Skin epidermis (tissue), 12 donors: ENCODE data around the gene TMEM92.

Experiments
- H3K27ac ChIP-seq, 21 experiments: fragments of 200-600 bp; sonication (generic) in 11 of 21; one replicate each; pipeline ENCODE4 v1.5.0; 2020; ENCODE audit warnings: mild to moderate bottlenecking in 3 of 21, inconsistent platforms in 2 of 21, moderate library complexity in 2 of 21
- H3K4me3 ChIP-seq, 7 experiments: fragments of 200-600 bp; sonication (generic) in 2 of 7; one replicate each; pipeline ENCODE4 v1.5.0; 2020; ENCODE audit warnings: inconsistent platforms in 2 of 7, mild to moderate bottlenecking in 2 of 7, moderate library complexity in 1 of 7

The TMEM92 gene

DNA sequence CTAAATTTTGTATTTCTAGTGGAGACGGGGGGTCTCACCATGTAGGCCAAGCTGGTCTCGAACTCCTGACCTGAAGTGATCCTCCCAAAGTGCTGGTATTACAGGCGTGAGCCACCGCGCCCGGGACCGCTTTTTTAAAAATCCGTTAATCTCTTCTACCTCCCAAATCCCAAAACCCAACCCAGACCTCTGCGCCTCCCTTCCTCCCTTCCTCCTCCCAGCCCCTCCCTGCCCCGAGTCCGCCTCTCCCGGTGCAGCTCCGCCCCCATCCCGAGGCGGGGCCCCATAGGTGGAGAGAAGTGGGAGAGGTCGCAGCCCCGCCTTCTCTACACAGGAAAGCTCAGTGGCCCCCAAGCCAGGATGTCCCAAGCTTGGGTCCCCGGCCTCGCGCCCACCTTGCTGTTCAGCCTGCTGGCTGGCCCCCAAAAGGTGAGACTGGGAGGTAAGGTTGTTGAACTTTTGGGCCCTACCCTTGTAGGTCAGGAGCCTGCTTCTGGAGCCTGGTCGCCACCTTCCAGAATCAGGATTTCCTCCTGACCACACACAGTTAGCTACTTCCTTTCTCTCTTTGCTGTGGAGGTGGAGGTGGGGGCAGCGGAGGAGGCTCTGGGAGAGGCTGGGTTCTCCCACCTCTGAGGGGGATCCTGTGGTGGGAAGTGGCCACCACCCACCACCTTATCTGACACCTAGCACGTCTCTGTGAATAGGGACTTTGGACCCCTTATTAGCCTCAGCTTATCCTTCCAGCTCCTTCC lies at the start of gene TMEM92:
TMEM92 (plus strand) TSS at position 325 of the 755 bp plus-strand sequence; CDS start at position 361, 36 bp downstream.
- Histone ChIP-seq H3K27ac (peak within 1 kb of the TSS in 19 of 21 experiments; percentile 10 to 90 (median 66)), H3K4me3 (peak within 1 kb of the TSS; percentile 27 to 60 (median 48))

DNA sequence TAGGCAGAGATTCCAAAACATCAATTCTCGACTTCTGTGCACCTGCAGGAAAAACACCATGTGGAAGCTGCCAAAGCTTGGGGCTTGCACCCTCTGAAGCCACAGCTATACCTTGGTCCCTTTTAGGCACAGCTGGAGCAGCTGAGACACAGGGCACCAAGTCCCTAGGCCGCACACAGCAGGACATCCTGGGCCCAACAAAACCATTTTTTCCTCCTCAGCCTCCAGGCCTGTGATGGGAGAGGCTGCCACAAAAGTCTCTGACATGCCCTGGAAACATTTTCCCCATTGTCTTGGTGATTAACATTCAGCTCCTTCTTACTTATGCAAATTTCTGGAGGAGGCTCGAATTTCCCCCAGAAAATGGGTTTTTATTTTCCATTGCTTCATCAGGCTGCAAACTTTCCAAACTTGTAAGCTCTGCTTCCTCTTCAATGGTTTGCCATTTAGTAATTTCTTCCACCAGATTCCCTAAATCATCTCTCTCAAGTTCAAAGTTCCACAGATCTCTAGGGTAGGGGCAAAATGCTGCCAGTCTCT lies 48.5 kb upstream of the TMEM92 start:
- no peak overlapping the region for H3K27ac ChIP-seq
- no peak overlapping the region for H3K4me3 ChIP-seq

DNA sequence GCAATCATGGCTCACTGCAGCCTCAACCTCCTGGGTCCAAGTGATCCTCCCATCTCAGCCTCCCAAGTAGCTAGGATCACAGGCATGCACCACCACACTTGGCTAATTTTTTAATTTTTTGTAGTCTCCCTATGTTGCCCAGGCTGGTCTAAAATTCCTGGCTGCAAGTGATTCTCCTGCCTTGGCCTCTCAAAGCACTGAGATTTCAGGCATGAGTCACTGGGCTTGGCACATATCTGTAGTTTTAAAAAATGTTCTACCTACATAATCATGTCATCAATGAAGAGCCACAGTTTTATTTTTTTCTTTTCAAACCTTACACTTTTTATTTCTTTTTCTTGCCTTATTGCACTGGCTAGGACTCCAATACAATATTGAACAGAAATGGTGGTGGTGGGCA lies 39.7 kb upstream of the TMEM92 start:
- no peak overlapping the region for H3K4me3 ChIP-seq

DNA sequence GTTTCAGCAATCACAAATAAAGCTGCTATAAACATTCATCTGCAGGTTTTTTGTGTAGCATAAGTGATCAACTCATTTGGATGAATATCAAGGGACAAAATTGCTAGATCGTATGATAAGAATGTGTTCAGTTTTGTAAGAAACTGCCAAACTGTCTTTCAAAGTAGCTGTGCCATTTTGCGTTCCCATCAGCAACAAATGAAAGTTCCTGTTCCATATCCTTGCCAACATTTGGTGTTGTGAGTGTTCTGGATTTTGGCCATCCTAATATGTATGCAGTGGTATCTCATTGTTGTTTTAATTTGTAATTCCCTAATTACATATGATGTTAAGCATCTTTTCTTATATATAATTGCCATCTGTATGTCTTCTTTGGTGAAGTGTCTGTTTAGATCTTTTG lies 36.4 kb upstream of the TMEM92 start:
- Histone ChIP-seq H3K27ac (no peak overlapping the region), H3K4me3 (no peak overlapping the region)

More for the DNA sequence above, 39.7 kb upstream of the TMEM92 start:
- H3K27ac ChIP-seq: no peak overlapping the region

DNA sequence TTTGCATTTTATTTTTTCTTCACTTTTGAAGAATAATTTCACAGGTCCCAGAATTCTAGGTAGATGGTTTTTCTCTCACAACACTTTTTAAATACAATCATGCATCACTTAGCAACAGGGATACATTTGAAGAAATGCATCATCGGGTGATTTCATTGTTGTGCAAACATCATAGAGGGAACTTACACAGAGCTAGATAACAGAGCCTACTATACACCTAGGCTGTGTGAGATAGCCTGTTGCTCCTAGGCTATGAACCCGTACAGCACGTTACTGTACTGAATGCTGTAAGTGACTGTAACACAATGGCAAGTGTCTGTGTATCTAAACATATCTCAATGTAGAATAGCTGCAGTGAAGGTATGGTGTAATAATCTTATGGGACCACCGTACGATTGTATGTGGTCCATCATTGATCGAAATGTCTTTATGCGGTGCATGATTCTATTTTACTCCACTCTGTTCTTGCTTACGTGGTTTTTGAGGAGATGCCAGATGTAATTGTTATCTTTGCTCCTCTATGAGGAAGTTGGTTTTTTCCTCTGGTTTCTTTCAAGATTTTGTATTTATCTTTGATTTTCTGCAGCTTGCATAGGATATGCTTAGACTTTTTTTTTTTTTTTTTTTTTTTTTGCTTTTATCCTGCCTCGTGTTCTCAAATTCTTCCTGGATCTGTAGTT lies 35.5 kb upstream of the TMEM92 start:
- Histone ChIP-seq H3K27ac (no peak overlapping the region), H3K4me3 (no peak overlapping the region)

DNA sequence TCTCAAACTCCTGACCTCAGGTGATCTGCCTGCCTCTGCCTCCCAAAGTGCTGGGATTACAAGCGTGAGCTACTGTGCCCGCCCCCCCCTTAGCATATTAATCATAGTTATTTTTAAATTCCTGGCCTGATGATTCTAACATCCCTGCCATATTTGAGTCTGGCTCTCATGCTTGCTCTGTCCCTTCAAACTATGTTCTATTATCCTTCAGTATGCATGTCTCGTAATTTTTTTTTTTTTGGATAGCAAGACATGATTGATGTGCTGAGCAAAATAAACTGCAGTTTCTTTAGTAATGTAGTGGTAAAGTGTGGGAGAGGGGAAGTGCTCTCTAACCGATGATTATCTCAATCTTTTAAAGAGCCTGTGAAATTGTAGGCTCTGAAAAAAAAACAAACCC lies 34.3 kb upstream of the TMEM92 start:
- H3K27ac ChIP-seq: peak overlapping the region in 3 of 21 experiments; percentile 26 to 46 (median 36)
- H3K4me3 ChIP-seq: no peak overlapping the region

DNA sequence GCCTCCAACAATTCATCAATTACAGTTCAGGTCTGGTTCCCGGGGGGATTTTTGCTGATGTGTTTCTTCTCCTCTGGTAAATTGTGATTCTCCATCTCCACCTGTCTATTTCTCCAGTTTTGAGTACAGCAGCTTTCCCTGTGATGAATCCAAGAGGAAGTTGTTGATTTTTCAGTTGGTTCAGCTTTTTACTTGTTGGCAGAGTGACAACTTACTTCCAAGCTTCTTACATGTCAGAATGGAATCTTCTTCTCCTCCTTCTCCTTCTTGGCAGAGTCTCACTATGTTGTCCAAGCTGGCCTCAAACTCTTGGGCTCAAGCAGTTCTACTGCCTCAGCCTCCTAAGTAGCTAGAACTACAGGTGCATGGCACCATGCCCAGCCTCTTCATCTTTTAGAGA lies 33.4 kb upstream of the TMEM92 start:
- H3K4me3 ChIP-seq: no peak overlapping the region
- H3K27ac ChIP-seq: peak overlapping the region in 1 of 21 experiments; percentile 36

DNA sequence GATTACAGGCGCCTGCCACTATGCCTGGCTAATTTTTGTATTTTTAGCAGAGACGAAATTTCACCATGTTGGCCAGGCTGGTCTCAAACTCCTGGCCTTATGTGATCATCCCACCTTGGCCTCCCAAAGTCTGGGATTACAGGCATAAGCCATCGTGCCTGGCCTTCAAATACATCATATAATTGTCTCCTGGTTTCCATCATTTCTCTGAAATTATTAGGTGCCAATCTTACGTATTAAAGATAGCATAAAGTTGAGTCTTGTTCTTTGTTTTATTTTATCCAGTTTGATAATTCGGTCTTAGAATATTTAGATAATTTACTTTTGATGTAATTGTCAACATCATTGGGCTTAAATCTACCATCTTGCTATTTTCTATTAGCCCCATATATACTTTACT lies 32.8 kb upstream of the TMEM92 start:
- H3K27ac ChIP-seq: no peak overlapping the region
- H3K4me3 ChIP-seq: no peak overlapping the region

DNA sequence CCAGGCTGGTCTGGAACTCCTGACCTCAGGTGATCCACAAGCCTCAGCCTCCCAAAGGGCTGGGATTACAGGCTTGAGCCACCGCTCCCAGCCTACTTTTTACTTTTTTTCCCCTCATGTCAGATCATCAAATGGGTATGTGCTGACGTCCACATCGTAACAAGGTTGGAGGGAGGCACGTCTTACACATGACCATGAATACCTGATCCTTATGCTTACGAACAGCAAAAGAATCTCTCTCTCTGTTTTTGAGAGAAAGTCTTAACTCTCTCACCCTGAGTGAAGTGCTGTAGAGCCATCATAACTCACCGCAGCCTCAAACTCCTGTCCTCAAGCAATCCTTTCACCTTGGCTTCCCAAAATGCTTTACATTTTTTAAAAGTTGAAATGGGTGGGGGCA lies 29.5 kb upstream of the TMEM92 start:
- no peak overlapping the region for H3K4me3 ChIP-seq
- no peak overlapping the region for H3K27ac ChIP-seq

DNA sequence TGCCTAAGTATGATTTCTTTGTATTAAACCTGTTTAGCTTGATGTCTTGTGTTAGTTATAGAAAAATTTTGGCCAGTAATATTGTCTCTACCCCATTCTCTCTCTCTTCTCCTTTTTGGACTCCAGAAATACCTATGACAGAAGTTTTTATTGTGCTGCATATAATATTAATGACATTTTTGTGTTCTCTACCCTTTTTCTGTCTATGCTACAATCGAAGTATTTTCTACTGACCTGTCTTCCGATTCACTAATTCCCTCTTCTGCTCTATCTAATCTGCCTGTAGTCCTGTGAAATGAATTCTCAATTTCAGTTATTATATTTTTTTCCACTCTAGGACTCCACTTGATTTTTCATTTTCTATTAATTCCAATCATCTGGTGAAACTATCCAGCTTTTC lies 26.0 kb upstream of the TMEM92 start:
- no peak overlapping the region for H3K4me3 ChIP-seq
- no peak overlapping the region for H3K27ac ChIP-seq

DNA sequence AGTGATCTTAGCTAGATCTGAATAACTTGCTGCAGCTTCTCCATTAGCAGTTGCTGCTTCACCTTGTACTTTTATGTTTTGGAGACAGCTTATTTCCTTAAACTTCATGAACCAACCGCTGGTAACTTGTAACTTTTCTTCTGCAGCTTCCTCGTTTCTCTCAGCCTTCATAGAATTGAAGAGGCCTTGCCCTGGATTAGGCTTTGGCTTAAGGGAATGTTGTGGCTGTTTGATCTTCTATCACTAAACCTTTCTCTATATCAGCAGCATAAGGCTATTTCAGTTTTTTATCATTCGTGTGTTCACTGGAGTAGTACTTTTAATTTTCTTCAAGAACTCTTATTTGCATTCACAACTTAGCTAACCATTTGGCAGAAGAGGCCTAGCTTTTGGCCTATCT lies 21.5 kb upstream of the TMEM92 start:
- H3K27ac ChIP-seq: no peak overlapping the region
- H3K4me3 ChIP-seq: no peak overlapping the region

DNA sequence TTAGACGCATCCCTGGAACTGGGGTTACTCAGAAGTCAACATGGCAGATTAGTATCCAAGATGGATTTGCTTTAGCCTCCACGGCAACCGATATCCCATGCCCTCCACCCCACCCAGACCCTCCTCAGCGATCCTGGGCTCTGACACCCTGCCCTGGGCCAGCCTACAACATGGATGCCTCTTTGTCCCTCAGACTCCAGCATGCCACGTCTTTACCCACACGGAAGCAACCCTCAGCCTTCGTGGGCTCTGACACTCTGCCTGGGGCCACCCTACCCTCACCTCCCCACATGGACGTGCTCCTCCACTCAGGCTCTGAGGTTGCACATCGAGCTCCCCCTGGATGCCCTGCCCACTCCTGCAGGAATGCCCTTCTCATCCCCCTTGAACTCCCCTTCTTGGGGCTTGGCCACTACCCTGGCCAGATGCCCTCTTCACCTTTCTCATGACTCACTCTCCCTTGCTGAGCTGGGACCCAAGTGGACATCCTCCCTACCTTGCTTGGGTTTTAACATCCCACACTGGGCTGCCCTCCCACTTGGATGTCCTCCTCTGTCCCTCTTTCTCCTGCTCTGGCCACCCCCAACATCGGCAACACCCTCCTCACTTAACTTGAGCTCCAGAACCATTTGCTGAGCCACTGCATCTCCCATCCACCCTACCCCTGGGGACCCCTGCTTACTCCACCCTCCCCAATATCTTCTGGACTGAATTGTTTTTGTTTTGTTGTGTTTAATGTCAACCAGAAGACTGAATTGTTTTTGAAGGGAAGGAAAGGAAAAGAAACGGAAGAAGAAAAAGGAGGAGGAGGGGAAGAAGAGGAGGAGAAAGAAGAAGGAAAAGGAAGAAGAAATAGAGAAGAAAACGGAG lies 18.3 kb upstream of the TMEM92 start:
- Histone ChIP-seq H3K4me3 (no peak overlapping the region), H3K27ac (peak overlapping the region in 1 of 21 experiments; percentile 67)

DNA sequence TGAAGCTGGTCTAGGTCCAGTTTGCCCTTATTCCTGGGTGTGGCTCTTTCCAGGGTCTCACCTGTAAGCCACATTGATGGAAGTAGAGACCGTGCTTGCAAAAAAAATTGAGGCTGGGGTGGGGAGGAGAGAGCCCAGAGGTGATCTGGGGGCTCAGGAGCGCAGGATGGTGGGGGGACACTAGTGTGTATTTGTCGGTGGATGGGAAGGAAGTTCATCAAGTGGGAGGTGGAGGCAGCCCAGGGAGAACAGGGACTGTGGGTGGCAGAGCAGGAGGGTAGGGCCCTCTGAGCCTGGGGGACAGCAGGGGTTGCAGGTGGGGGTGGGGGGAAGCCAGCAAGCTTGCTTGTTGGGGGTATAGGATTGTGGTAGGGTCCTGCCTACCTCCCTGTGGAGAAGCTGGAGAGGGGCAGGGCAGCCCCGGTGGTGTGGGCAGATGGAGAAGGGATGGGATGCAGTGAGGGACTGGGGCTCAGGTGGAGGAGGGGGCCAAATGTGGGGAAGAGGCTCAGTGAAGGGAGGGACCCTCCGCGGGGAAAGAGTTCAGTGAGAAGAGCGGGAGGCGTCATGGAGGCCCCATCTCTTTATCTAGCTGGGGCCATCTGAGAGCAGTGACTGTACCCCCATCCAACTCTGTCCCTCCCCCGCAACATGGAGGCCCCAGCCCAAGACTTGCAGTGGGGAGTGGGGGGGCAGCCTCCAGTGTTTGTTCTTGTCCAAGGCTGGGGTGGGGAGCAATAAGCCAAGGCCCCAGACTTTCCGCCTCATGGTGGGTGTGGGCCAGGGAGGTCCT lies 17.2 kb upstream of the TMEM92 start:
- H3K4me3 ChIP-seq: no peak overlapping the region
- H3K27ac ChIP-seq: peak overlapping the region in 13 of 21 experiments; percentile 32 to 92 (median 76)

DNA sequence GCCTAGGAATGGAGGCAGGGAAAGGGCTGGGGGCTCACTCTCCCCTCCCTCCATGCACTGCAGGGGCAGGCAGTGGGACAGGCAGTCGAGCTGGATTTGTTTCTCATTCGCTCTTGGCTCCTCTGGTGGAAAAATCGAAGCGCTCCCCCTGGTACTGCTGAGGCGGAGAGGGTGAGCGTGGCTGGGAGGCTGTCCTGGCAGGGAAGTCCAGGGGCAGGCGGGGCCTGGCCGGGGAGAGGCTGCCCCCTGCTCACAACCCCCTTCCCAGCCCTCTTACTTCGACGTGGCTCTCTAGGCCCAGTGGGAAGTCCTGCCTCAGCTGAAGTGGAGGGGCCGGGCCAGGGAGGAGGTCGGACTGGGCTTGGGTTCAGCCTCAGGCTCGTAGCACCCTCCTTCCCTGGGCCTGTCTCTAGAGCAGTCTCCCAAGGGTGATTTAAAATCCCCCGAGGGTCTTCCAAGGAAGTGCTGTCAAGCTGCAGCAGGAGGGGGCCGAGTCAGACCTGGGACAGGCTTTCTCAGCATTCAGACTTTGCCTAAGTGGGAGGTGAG lies 16.5 kb upstream of the TMEM92 start:
- Histone ChIP-seq H3K27ac (peak overlapping the region in 19 of 21 experiments; percentile 10 to 92 (median 76)), H3K4me3 (no peak overlapping the region)

DNA sequence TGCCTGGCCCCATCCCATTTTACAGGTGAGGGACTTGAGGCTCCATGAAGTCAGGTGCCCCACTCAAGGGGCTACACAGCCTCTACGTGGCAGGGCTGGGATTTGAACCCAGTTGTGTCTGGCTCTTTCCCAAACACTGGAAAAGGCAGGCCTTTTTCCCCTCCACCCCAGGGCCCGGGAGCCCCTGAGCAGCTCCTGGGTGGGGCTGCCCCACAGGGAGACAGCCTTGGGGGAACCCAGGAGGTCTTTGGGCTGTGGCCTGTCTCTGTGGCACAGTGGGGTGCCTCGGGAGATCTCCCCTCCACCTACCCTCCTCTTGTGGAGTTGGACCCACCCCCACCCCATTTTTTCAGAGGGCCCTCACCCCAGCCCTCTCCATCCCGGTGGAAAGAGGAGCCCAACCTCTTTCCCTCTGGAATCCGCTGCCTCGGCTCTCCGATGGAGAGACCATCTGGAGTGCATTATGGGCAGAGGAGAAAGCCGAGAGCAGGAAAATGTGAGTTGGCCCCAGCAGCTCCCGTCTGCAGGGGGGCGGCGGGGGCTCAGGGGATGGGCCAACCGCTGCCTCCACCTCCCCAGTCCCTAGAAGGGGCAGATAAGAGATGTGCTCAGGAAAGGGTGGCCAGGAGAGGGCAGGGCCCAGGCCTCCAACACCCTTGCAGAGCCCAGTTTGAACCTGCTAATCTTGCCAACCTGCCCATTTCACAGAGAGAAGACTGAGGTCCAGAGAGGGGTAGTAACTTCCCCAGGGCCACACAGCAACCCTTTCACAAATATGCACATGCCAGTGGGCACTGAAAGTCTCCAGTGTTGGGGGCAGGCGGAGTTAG lies 15.4 kb upstream of the TMEM92 start:
- Histone ChIP-seq H3K4me3 (peak overlapping the region in 1 of 7 experiments; percentile 9), H3K27ac (peak overlapping the region in 20 of 21 experiments; percentile 44 to 92 (median 76))

DNA sequence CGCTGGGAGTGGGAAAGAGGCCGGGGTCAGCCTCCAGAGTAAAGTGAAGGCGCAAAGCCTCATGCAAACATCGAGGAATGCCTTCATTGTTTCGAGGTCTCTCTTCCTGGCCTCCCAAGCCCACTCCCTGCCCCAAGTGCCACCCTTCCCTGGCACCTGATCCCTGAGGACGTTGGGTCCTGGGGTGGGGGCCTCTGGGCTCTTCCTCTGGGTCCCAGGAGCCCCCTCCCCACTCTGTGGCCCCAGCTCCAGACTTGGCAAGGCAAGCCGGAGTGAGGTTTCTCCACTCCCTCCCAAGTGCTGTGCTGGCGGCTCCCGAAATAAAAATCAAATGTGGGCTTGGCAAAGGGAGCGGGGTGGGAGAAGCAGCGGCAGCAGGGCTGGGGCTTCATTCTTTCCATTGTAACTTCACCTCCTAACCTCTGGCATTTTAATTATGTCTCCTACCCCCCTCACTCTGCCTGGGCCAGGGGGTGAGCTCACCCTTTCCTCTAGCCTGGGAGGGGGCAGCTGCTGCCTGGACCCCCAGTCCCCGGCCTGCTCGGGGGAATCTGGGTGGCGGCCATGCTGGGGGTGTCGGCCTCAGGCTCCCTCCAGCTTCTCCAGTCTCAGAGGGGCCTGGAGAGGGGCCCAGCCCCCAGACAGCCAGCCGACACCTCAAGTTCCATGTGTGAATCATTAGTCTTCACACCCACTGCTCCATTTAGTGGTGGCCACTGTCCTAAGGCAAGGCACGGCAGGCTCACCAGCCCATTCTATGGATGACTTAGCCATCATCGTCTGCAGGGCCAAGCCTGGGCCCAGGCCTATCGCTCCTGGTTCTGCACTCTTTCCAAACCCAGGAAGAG lies 14.6 kb upstream of the TMEM92 start:
- H3K27ac ChIP-seq: peak overlapping the region in 20 of 21 experiments; percentile 44 to 92 (median 76)
- peak overlapping the region in 1 of 7 experiments; percentile 9 for H3K4me3 ChIP-seq

DNA sequence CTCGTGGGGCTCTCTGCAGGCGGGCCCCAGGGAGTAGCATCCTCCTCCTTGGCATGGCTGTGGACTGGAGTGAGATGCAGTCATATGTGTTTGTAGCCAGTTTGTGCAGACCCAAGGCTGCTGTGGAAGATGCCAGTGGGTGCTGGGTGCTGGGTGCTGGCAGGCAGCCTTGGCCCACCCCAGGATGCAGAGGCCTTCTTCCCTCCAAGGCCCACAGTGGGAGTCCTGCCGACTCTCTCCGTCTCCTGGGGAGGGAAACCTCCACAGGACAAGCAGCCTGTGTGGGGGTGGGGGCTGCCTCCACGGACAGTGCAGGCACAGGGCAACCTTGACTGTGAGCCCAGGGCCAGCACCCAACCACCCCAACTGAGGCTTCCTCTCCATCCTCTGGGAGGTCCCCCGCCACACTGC lies 13.8 kb upstream of the TMEM92 start:
- H3K27ac ChIP-seq: peak overlapping the region in 15 of 21 experiments; percentile 7 to 92 (median 76)

More for the DNA sequence above, 13.8 kb upstream of the TMEM92 start:
- no peak overlapping the region for H3K4me3 ChIP-seq
